ENCODE measurements around the gene SLX4IP. TPM values are rescaled to one million over a fixed set of nuclear protein-coding genes. Genes with fewer than 3 reads are reported as not detected.

Gene SLX4IP
- total and polyA plus RNA-seq, 2 of the 13 experiments (the other 11 are each of a cell fraction or from before 2014, with no cell fraction given): 3.6 to 7.3 TPM

GRCh38 chr20:10637031-10637559, 202.0 kb downstream of the SLX4IP start (continued):
- TF ChIP-seq ZBTB10 (CRISPR knock-in tag; IDR thresholded peaks at IDR 0.05; ENCODE audit: borderline replicate concordance) (no peak), MIXL1 (CRISPR knock-in tag; IDR thresholded peaks at IDR 0.05) (no peak), ZNF33A (CRISPR knock-in tag; IDR thresholded peaks at IDR 0.05; ENCODE audit: borderline replicate concordance) (no peak), MAFG (CRISPR knock-in tag; IDR thresholded peaks at IDR 0.05) (no peak), ZFP41 (CRISPR knock-in tag; IDR thresholded peaks at IDR 0.05; ENCODE audit: borderline replicate concordance) (no peak), ZMAT3 (CRISPR knock-in tag; conservative IDR thresholded peaks at IDR 0.05) (no peak), ZNF343 (CRISPR knock-in tag; IDR thresholded peaks at IDR 0.05) (no peak), ATF3 (CRISPR knock-in tag; IDR thresholded peaks at IDR 0.05) (no peak), ARHGAP35 (CRISPR knock-in tag; IDR thresholded peaks at IDR 0.05; ENCODE audit: borderline replicate concordance) (no peak), THAP11 (CRISPR knock-in tag; IDR thresholded peaks at IDR 0.05) (no peak), CENPT (CRISPR knock-in tag; IDR thresholded peaks at IDR 0.05; ENCODE audit: low read depth) (no peak; the same call in 1 of the 2 replicates), KDM2A (CRISPR knock-in tag; IDR thresholded peaks at IDR 0.05; ENCODE audit: borderline replicate concordance, low read depth) (0 out of 2 replicates have a peak, but pooled peaks have one; percentile 28), SMAD9 (CRISPR knock-in tag; IDR thresholded peaks at IDR 0.05) (no peak), SKIL (CRISPR knock-in tag; IDR thresholded peaks at IDR 0.05; ENCODE audit: borderline replicate concordance) (no peak), MZF1 (CRISPR knock-in tag; IDR thresholded peaks at IDR 0.05; ENCODE audit: borderline replicate concordance) (no peak), NPAS2 (CRISPR knock-in tag; IDR thresholded peaks at IDR 0.05; ENCODE audit: borderline replicate concordance) (no peak), ZNF10 (CRISPR knock-in tag; IDR thresholded peaks at IDR 0.05; ENCODE audit: borderline replicate concordance, low read depth) (no peak), CREBL2 (CRISPR knock-in tag; IDR thresholded peaks at IDR 0.05; ENCODE audit: borderline replicate concordance) (0 out of 2 replicates have a peak, but pooled peaks have one; percentile 30), PTBP1 (IDR thresholded peaks at IDR 0.05; ENCODE audit: low read depth, low read length, poor library complexity, severe bottlenecking) (no peak), ESRRA (CRISPR knock-in tag; IDR thresholded peaks at IDR 0.05; ENCODE audit: low read depth) (no peak)
- TF ChIP-seq, protein P1, sequence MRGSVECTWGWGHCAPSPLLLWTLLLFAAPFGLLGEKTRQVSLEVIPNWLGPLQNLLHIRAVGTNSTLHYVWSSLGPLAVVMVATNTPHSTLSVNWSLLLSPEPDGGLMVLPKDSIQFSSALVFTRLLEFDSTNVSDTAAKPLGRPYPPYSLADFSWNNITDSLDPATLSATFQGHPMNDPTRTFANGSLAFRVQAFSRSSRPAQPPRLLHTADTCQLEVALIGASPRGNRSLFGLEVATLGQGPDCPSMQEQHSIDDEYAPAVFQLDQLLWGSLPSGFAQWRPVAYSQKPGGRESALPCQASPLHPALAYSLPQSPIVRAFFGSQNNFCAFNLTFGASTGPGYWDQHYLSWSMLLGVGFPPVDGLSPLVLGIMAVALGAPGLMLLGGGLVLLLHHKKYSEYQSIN (CRISPR knock-in tag; IDR thresholded peaks at IDR 0.05; ENCODE audit: borderline replicate concordance): no peak
- TF ChIP-seq, protein P2, sequence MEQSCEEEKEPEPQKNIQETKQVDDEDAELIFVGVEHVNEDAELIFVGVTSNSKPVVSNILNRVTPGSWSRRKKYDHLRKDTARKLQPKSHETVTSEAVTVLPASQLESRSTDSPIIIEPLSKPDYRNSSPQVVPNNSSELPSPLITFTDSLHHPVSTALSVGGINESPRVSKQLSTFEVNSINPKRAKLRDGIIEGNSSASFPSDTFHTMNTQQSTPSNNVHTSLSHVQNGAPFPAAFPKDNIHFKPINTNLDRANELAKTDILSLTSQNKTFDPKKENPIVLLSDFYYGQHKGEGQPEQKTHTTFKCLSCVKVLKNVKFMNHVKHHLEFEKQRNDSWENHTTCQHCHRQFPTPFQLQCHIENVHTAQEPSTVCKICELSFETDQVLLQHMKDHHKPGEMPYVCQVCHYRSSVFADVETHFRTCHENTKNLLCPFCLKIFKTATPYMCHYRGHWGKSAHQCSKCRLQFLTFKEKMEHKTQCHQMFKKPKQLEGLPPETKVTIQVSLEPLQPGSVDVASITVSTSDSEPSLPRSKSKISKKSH (CRISPR knock-in tag; IDR thresholded peaks at IDR 0.05; ENCODE audit: borderline replicate concordance): no peak
